ENCODE results near the gene SMCO1. TPM values are rescaled to one million over a fixed set of nuclear protein-coding genes. Genes with fewer than 3 reads are reported as not detected.

Gene SMCO1
- total and polyA plus RNA-seq, 2 donors (not counting 3 experiments of a cell fraction or from before 2014, with no cell fraction given), result not detected

- ChIA-PET CTCF (no interaction called here), POLR2A (no interaction called here)
- peaks cover 13% of the 10 kb centered on the region for H3K4me1 ChIP-seq (ENCODE audit: control insufficient read depth, extremely low read depth, insufficient read depth, low read length)
- intact Hi-C loops (cut with micrococcal nuclease) (no loop called here), dilution Hi-C loops (cut with MboI; ENCODE audit: extremely low pct_ligation_motif_present, low sequenced_read_pairs) (no loop called here)
- FAIRE-seq (no peak), DNase-seq (ENCODE audit: low read depth, low spot score) (no peak)
- no TSS peak for BruUV-seq (replicated peaks)
- H2AFZ ChIP-seq (ENCODE audit: low read depth, low read length), result no peak overlapping the region
- peaks cover 4% of the 10 kb centered on the region for H4K20me1 ChIP-seq (replicated peaks; ENCODE audit: control insufficient read depth, extremely low read depth, insufficient read depth, low read length)
- H3K79me2 ChIP-seq (ENCODE audit: control insufficient read depth, insufficient read depth, low read length), result peaks cover 97% of the 10 kb centered on the region
- no peak overlapping the region for H3K4me3 ChIP-seq (replicated peaks in 1 of 3; ENCODE audit: insufficient read depth in 1 of 3, low read depth in 1 of 3, low read length in 3 of 3)
- H3K36me3 ChIP-seq (ENCODE audit: control insufficient read depth in 2 of 2, extremely low read depth in 1 of 2, insufficient read depth in 2 of 2, low read length in 2 of 2), result peaks cover 0 to 2% of the 10 kb centered on the region in 2 experiments
- no peaks in the 10 kb centered on the region for H3K9me1 ChIP-seq (replicated peaks; ENCODE audit: control insufficient read depth, extremely low read depth, insufficient read depth, low read length)
- TF ChIP-seq FOS (IDR thresholded peaks at IDR 0.05; ENCODE audit: borderline replicate concordance, insufficient read depth, low read length), result no peak
- TF ChIP-seq CTCF (IDR thresholded peaks at IDR 0.05; ENCODE audit: extremely low read depth in 1 of 2, insufficient read depth in 1 of 2, low read depth in 1 of 2, low read length in 2 of 2), result no peak
- no peak for TF ChIP-seq MYC (IDR thresholded peaks at IDR 0.05; ENCODE audit: low read depth, low read length)
- TF ChIP-seq POLR2AphosphoS5 (IDR thresholded peaks at IDR 0.05; ENCODE audit: insufficient read depth, low read depth, low read length), result no peak
- TF ChIP-seq POLR2A (IDR thresholded peaks at IDR 0.05; ENCODE audit: low read depth, low read length), result no peak
- no peak for TF ChIP-seq JUN (IDR thresholded peaks at IDR 0.05; ENCODE audit: borderline replicate concordance, insufficient read depth, insufficient read length, low read depth)
- no peak for TF ChIP-seq MAX (IDR thresholded peaks at IDR 0.05; ENCODE audit: insufficient read depth, insufficient read length)
- TF ChIP-seq GATA2 (IDR thresholded peaks at IDR 0.05; ENCODE audit: insufficient read depth, insufficient read length, low read depth, low read length), result no peak
- no peaks in the 10 kb centered on the region for H3K27me3 ChIP-seq (ENCODE audit: control insufficient read depth in 2 of 2, insufficient read depth in 2 of 2, low read length in 2 of 2)
- H3K9ac ChIP-seq (replicated peaks; ENCODE audit: extremely low read depth, insufficient read depth, low read length), result no peak overlapping the region
- no peak overlapping the region for H3K27ac ChIP-seq (ENCODE audit: insufficient read depth, low read depth, low read length)
- H3K9me3 ChIP-seq (replicated peaks; ENCODE audit: control insufficient read depth, insufficient read depth, low read length), result no peaks in the 10 kb centered on the region
- no peak overlapping the region for H3K4me2 ChIP-seq (ENCODE audit: insufficient read depth, low read length)
Measured at GRCh38 chr3:196496183-196496582, 19.0 kb downstream of the SMCO1 start.

All from endothelial cell of umbilical vein (primary cell).